NCI-H2081 (cell line): Measurements from ENCODE around the gene RAB36.

ENCODE experiments used
- DNase-seq, 2 experiments: peaks; one replicate each; lab custom pipeline; 2025; lab: John Stamatoyannopoulos, UW

RAB36 gene

DNA sequence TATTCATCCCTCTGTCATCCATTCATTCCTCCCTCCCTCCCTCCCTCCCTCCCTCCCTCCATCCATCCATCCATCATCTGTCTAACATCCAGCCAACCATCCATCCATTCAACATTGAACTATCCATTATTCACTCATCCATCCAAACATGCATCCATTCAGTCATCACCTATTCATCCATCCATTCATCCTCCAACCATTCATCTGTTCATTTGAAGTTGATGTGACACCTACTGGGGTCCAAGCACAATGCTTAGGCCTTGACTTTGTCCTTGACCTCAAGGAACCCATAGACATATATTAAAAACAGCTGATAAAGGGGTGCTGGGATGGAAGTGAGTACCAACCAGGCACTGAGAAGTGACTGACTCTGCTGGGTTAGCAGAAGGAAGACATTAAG lies 61.6 kb downstream of the RAB36 start:
- no peak for DNase-seq

DNA sequence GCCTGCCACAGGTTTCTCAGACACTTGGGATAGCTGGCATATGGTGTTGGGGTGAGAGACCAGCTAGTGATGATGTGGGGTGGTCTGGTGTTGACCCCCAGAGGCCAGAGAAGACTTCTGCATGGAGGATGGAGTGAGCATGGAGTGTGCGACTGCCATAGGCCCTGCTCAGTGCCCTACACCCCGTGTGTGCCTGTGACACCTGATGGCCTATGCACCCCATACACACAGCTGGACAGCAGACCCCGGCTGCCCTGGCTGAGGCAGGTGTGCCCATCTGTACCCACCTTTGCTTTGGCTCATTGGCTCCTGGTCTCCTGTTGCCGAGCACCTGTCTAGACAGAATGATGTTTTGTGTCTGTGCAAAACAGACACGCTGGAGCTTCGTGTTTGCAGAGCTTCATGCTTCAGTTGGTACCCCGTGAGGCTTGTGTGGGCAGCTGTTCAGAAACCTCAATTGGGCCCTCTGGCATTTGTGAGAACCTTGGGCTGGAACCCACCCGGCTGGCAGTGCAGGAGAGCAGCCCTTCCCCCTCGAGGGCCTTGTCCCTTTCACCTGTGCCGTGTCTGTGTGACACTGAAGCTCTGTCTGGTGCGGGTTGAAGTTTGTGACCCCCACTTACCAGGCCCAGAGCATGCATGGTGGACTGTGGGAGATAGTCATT lies 62.6 kb downstream of the RAB36 start:
- DNase-seq, result peak; percentile 37 to 84

GRCh38 chr22:23210428-23211170 lies 65.3 kb downstream of the RAB36 start:
- DNase-seq, result no peak

- DNase-seq, result no peak
Observed at GRCh38 chr22:23211622-23212021, 66.3 kb downstream of the RAB36 start.

DNA sequence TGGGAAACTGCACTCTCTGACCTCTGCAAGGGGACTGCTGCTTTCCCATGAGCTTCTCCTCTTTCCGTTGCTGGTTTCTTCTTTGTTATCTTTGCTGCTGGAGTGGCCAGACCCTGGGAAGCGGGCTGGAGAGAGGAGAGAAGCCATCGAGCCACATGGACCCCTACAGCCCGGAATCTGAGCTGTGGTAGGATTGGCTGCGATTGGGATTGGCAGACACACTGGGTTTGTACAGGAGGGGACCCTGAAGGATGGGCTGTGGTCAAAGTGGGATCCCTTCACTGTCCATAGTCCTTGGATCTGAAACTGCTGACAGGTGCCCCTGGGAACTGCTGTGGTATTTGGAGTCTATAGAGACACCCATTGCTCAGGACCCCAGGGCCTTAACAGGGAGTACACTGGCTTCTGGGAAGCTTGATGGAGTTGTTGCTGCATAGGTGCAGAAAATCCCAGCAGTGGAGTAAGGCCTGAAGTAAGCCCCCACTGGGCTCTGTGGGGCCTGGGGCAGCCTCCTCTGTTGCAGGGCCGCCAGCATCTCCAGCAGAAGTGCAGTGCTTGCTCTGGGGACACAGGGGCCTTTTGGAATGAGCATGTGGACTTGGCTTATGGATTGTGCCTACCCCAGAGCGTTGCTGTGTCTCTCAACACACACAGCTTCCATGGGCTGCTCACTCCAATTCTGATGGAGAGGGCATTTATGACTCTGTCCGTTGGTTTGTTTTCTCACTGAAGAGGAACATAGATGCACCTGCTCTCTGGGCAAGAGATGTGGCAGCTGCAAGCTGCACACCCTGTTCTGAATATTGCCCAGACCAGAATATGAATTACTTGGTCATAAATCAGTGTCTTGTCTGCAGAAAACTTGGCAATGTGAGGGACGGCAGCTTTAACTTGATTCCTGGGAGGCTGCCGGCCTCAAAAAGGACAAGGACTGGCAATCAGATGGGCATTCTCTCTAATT lies 67.1 kb downstream of the RAB36 start:
- peak in 1 of 2 experiments; percentile 76 for DNase-seq

- no peak for DNase-seq
Observed at GRCh38 chr22:23213022-23213555, 67.8 kb downstream of the RAB36 start.

- no peak for DNase-seq
Observed at GRCh38 chr22:23213581-23214334, 68.5 kb downstream of the RAB36 start.
